IPS-20b (cell line): ENCODE measurements around the gene TSPAN15.

Experiments used
- H3K27ac ChIP-seq: one replicate; pipeline ENCODE4 v1.5.1; 2013; ENCODE audit warnings: low read length
- H3K27me3 ChIP-seq: 2 replicates; pipeline ENCODE4 v1.6.1; 2013; ENCODE audit warnings: mild to moderate bottlenecking, low read length, inconsistent platforms; ENCODE audit not compliant: insufficient read depth
- H3K36me3 ChIP-seq: 2 replicates; pipeline ENCODE4 v1.6.1; 2013; ENCODE audit warnings: low read depth, mild to moderate bottlenecking, inconsistent platforms, low read length, moderate library complexity; ENCODE audit not compliant: insufficient read depth
- H3K4me1 ChIP-seq: 2 replicates; pipeline ENCODE4 v1.6.1; 2013; ENCODE audit warnings: mild to moderate bottlenecking, control low read depth, inconsistent platforms, low read length, moderate library complexity; ENCODE audit not compliant: insufficient read depth
- H3K4me3 ChIP-seq: 2 replicates; pipeline ENCODE4 v1.5.1; 2013; ENCODE audit warnings: mild to moderate bottlenecking, low read length, inconsistent platforms
- H3K9ac ChIP-seq: 2 replicates; pipeline ENCODE4 v1.6.1; 2013; ENCODE audit warnings: low read depth, mild to moderate bottlenecking, inconsistent platforms, low read length, moderate library complexity
- H3K9me3 ChIP-seq: 2 replicates; pipeline ENCODE4 v1.6.1; 2013; ENCODE audit warnings: mild to moderate bottlenecking, low read depth, low read length, inconsistent platforms; ENCODE audit not compliant: insufficient read depth

TSPAN15 gene

DNA sequence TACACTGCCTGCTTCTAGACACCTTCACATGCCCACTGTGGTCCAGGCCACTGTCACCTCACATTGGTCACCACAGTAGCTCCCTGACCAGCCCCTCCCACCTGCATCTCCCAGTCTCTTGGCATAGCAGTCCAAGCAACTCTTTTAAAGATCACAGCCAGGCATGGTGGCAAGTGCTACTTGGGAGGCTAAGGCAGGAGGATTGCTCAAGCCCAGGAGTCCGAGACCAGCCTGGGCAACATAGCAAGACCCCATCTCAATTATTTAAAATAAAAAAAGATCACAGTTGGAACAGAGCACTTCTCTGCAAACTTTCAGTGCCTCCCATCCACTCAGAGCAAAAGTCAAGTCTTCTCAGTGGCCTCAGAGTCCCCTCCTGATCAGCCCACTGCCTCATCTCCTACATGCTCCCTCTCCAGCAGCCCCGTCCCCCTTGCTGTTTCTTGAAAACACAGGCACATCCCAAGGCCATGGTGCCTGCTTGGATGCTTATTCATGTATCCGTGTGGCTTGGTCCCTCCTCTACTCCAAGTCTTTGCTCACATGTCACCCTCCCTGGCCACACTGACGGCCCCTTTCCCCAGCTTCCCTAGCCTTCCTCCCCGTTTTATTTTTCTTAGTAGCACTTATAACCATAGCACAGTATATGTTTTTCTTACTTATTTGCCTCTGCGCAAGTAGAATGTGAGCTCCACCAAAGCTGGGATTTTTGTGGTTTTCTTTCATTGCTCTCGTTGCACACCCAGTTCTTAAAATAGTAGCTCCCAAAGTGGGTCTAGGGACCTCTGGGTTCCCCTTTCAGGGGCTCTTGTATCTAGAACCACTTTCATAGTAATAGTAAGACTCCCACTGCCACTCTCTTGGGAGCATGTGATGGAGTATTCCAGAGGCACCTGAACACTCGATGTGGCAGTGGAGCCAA, 19.5 kb downstream of the TSPAN15 start:
- Histone ChIP-seq H3K4me1 (peaks cover 9% of the 10 kb centered on the region; the same call in 1 of the 2 replicates), H3K4me3 (no peak overlapping the region), H3K36me3 (no peaks in the 10 kb centered on the region), H3K9me3 (no peaks in the 10 kb centered on the region), H3K27ac (no peak overlapping the region), H3K9ac (no peak overlapping the region), H3K27me3 (no peaks in the 10 kb centered on the region)

DNA sequence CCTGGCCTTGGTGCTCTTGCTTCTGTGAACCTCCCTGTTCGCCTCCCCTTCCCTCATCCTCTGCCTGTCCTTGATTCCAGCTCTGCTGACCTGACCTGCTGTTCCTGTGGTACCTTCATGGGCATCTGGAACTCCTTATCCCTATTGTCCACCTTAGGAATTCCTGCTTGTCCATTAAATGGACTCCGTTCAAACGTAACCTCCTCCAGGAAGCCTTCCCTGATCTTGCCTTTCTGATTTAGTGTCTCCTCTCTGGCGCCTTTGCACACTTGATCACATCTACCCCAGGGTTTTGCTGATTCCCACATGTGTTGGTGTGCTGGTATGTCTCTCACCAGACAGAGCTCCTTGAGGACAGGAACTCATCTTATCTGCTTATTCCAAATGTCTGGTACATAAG, 20.9 kb downstream of the TSPAN15 start:
- no peaks in the 10 kb centered on the region for H3K27me3 ChIP-seq
- H3K9me3 ChIP-seq: no peaks in the 10 kb centered on the region
- H3K36me3 ChIP-seq: no peaks in the 10 kb centered on the region
- no peak overlapping the region for H3K9ac ChIP-seq
- H3K4me3 ChIP-seq: no peak overlapping the region
- no peak overlapping the region for H3K27ac ChIP-seq
- H3K4me1 ChIP-seq: peaks cover 9% of the 10 kb centered on the region; the same call in 1 of the 2 replicates

DNA sequence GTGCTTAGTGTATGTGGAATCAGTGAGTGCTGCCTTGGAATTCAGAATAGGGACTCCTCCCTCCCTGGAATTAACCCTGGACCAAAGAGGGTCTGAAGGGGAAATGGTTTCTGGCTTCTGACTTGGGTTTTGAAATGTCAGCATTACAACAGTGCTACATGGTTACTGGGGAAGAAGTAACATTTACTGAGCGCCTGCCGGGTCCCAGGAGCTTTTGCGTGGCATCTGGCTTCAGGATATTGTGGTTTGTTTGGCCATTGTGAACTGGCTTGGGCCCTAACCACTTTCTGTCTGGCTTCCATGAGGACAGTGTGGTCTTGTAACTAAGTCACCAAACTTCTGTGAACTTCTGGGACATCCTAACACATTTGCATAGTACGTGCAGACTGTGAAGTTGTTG, 21.3 kb downstream of the TSPAN15 start:
- Histone ChIP-seq H3K4me1 (peaks cover 9% of the 10 kb centered on the region; the same call in 1 of the 2 replicates), H3K36me3 (no peaks in the 10 kb centered on the region), H3K27ac (no peak overlapping the region), H3K9ac (no peak overlapping the region), H3K27me3 (no peaks in the 10 kb centered on the region), H3K4me3 (no peak overlapping the region), H3K9me3 (no peaks in the 10 kb centered on the region)

DNA sequence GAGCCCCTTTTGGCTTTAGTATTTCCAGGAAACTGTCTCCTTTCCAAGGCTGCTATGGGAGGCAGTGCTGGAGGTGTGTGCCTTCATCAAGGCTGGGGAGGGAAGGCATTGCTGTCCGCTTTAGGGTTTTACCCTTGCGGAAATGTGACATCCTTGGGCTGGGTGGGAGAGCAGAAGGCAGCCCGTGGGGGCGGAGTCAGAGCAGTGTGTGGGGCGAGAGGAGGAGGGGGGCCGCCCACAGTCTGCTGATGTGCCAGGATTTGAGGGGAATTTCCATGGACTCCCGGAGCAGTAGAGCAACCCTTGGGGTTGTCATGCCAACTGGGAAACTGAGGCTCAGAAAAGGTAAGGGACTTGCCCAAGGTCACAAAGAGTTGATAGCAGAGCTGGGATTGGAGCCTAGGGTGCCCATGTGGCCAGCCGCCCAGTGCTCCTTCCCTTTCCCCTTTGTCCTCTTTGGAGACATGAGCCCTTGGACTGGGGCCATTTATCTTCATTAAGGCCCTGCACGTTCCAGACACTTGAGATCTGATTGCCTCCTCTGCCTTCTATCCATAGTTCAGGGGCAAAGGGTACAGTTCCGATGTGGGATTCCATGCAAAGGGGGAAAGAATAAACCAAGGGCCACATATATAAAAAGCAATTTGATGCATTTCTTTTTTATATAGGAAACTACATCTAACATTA, 22.2 kb downstream of the TSPAN15 start:
- H3K4me1 ChIP-seq: peaks cover 7% of the 10 kb centered on the region; the same call in 1 of the 2 replicates
- no peaks in the 10 kb centered on the region for H3K9me3 ChIP-seq
- H3K27ac ChIP-seq: no peak overlapping the region
- H3K9ac ChIP-seq: no peak overlapping the region
- H3K36me3 ChIP-seq: no peaks in the 10 kb centered on the region
- H3K27me3 ChIP-seq: no peaks in the 10 kb centered on the region
- no peak overlapping the region for H3K4me3 ChIP-seq

DNA sequence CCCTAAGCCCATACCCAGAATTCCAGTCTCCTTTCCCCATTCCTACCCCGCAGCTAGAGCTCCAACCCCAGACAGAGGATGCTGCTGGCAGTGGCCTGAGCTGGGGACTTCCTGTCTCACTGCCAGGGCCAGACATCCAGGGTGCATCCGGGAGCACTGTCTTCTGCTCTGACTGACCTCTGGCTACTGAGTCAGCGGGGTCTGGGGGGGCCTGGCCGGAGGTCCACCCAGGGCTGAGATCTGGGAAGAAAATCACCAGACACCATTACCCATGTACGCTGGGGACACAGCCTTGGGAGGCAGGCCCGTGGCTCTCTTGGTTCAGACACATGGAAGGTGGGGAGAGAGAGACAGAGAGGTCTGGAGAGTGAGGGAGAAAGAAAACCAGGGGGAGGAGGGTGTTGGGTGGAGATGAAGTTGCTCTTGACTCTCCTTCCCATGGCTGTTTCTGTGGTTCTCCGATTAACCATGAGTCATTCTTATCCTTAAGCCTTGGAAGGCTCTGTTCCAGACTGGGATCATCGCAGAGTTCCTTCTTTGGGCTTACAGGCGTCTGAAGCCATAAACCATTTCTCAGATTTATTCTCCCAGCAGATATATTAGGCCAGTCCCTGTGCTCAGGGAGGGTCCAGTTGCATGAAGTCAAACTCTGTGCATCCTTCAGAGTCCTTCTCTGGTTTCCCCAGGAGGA, 23.6 kb downstream of the TSPAN15 start:
- no peak overlapping the region for H3K4me3 ChIP-seq
- H3K9me3 ChIP-seq: no peaks in the 10 kb centered on the region
- H3K27me3 ChIP-seq: no peaks in the 10 kb centered on the region
- H3K9ac ChIP-seq: no peak overlapping the region
- peaks cover 2% of the 10 kb centered on the region; the same call in 1 of the 2 replicates for H3K4me1 ChIP-seq
- H3K27ac ChIP-seq: no peak overlapping the region
- no peaks in the 10 kb centered on the region for H3K36me3 ChIP-seq

DNA sequence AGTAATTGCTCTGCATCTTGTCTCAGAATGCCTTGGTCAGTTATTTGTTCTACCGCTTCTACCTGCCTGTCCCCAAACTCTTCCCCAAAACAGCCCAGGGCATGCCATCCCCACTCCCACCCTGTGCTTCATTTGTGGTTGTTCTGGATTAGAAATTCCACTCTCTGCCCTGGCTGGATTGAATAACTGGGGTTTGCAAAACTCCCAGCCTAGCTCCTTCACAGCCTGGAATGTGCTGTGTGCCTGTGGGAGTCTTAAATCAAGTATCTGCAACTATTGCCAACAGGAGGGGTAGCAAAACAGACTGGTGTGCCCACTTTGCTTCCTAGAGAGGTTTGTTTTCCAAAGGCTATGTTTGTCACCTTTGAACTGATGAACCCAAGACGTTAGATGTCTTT, 24.2 kb downstream of the TSPAN15 start:
- no peak overlapping the region for H3K4me3 ChIP-seq
- no peaks in the 10 kb centered on the region for H3K36me3 ChIP-seq
- H3K27me3 ChIP-seq: no peaks in the 10 kb centered on the region
- no peak overlapping the region for H3K9ac ChIP-seq
- no peak overlapping the region for H3K27ac ChIP-seq
- H3K9me3 ChIP-seq: no peaks in the 10 kb centered on the region
- peaks cover 3% of the 10 kb centered on the region; the same call in 1 of the 2 replicates for H3K4me1 ChIP-seq

DNA sequence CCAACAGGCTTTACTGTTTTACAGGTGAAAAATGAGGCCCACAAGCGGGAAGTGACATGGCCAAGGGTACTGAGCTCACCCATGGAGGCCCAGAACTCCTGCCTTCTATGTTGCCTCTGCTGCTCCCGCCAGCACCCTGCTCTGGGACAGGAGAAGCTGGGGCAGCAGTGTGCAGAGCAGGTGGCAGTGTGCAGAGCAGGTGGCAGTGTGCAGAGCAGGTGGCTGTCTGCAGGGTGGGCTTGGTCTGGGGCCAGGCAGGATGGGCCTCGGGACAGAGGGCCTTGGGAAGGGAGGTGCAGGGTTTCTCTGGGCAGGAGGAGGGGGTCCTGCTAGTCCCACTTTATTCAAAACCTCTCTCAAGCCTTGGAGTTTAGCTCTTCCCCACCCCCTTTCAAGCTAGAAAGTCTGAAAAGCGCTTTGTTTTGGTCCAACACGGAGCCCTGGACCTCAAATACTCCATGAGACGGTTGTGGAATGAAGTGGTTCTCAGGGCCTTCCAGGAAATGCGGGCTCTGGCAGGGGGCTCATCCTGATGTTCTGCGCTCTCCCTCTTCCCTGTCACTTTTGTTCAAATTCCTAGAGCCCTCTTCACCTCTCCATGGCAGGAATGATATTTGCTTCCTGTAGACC, 26.8 kb downstream of the TSPAN15 start:
- H3K36me3 ChIP-seq: no peaks in the 10 kb centered on the region
- H3K9me3 ChIP-seq: no peaks in the 10 kb centered on the region
- peaks cover 3% of the 10 kb centered on the region; the same call in 1 of the 2 replicates for H3K4me1 ChIP-seq
- H3K27me3 ChIP-seq: no peaks in the 10 kb centered on the region
- no peak overlapping the region for H3K9ac ChIP-seq
- H3K4me3 ChIP-seq: no peak overlapping the region
- H3K27ac ChIP-seq: no peak overlapping the region

DNA sequence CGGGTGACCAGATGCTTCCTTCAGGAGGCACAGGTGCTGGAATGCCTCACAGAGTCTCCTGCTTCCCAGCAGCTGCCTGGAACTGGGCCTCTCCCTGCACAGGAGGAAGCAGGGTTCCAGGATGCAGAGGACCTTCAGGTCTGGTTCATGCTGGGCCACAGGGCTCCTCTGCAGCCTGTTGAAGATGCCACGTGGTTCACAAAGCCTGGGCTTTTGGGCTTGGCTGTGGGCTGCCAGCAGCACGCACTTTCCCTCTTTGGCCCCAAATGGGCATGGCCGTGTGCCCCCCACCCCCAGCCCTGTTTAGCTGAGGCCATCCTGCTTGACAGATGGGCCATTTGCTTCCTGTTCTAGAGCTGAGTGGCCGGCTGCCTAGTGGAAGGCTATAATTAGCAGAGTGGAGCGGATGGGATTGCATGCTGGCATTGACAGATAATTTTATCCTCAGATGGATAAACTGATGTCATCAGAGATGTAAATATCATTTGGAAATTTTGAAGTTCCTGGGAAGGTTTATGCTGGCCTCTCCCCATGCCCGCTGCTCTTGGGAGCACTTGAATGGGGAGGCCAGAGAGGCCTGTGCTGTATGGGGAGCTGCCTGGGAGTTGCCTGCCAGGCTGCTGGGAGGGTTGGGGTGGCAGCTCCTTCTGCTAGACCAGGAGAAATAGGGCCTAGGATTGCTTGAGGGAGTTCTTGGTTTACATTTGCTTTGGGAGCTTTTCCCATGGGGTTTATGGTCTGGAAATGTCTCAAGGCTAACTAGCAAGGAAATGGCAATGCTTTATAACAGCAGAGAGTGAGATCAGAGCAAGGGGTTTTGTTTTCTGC, 28.2 kb downstream of the TSPAN15 start:
- no peak overlapping the region for H3K9ac ChIP-seq
- no peaks in the 10 kb centered on the region for H3K9me3 ChIP-seq
- no peak overlapping the region for H3K27ac ChIP-seq
- no peak overlapping the region for H3K4me3 ChIP-seq
- no peaks in the 10 kb centered on the region for H3K27me3 ChIP-seq
- peaks cover 3% of the 10 kb centered on the region; the same call in 1 of the 2 replicates for H3K4me1 ChIP-seq
- no peaks in the 10 kb centered on the region for H3K36me3 ChIP-seq

DNA sequence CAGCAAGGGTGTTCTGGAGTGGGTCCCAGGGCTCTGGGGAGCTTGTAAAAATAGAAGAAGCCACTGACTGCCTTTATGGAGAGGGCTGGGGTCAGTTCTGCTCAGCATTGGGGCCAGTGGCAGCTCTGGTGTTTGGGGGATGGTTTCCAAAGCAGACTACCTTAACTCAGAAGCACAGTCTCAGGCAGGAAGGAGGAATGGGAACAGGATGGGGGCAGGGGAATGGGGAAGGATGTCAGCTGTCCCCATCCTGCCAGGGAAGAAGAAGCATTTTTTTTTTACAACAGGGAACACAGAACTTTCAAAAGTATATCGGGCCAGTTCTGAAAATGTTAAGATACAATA, 28.8 kb downstream of the TSPAN15 start:
- Histone ChIP-seq H3K27ac (no peak overlapping the region), H3K9me3 (no peaks in the 10 kb centered on the region), H3K4me1 (peaks cover 3% of the 10 kb centered on the region; the same call in 1 of the 2 replicates), H3K36me3 (no peaks in the 10 kb centered on the region), H3K4me3 (no peak overlapping the region), H3K27me3 (no peaks in the 10 kb centered on the region), H3K9ac (no peak overlapping the region)

DNA sequence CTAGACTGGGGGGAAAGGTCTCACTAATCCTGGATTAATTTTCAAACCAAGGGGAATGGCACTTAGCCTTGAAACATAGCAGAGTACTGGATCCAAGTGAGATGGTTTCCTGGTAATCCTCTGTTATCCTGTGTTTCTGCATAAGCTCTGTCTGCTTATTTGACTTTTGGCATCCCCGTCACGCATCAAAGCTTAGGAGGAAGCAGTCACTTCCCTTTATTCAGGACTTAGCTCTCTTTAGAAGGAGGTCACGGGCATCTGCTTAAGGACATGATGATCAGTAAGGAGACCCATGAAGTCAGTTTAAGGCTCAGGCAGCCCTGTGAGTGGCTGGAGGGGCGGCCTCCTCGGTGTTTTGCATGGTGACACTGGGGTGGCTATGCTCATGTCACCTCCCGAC, 30.0 kb downstream of the TSPAN15 start:
- Histone ChIP-seq H3K4me3 (no peak overlapping the region), H3K9me3 (no peaks in the 10 kb centered on the region), H3K4me1 (peaks cover 3% of the 10 kb centered on the region; the same call in 1 of the 2 replicates), H3K27me3 (no peaks in the 10 kb centered on the region), H3K36me3 (no peaks in the 10 kb centered on the region), H3K9ac (no peak overlapping the region), H3K27ac (no peak overlapping the region)
